Thyroid gland (tissue), 4 donors: ENCODE measurements around the gene TBK1.

Experiments used
- CTCF ChIP-seq, 6 experiments: fragments of 200-600 bp in 3 of 6; fragments of 450-650 bp in 3 of 6; sonication (generic) in 3 of 6; IDR thresholded peaks; one replicate each; pipeline ENCODE4 v1.5.1; 2016 to 2019; ENCODE audit warnings: antibody characterized with exemption in 6 of 6, mild to moderate bottlenecking in 2 of 6, inconsistent platforms in 1 of 6, moderate library complexity in 1 of 6
- POLR2A ChIP-seq, 2 donors: fragments of 450-650 bp; IDR thresholded peaks; one replicate each; pipeline ENCODE4 v1.6.1; 2017; ENCODE audit warnings: antibody characterized with exemption in 2 of 2, mild to moderate bottlenecking in 2 of 2, moderate library complexity in 1 of 2

GRCh38 chr12:64446295-64446694 is 5.6 kb upstream of the TBK1 start:
- no peak for TF ChIP-seq POLR2A (IDR thresholded peaks at IDR 0.05)
- no peak for TF ChIP-seq CTCF (IDR thresholded peaks at IDR 0.05)
